GM23248 (cell line): ENCODE results near the gene NFIA.

Source experiments
- EZH2 ChIP-seq: fragments of 200-600 bp; sonication (generic); IDR thresholded peaks from 2 replicates; pipeline ENCODE4 v1.6.1; 2018; ENCODE audit warnings: antibody characterized with exemption, mild to moderate bottlenecking; ENCODE audit not compliant: insufficient read depth, poor library complexity, severe bottlenecking
- EZH2phosphoT487 ChIP-seq: fragments of 200-600 bp; sonication (generic); IDR thresholded peaks from 2 replicates; pipeline ENCODE4 v1.6.1; 2018; ENCODE audit warnings: antibody characterized with exemption, moderate library complexity, mild to moderate bottlenecking, low read depth; ENCODE audit not compliant: insufficient read depth

DNA sequence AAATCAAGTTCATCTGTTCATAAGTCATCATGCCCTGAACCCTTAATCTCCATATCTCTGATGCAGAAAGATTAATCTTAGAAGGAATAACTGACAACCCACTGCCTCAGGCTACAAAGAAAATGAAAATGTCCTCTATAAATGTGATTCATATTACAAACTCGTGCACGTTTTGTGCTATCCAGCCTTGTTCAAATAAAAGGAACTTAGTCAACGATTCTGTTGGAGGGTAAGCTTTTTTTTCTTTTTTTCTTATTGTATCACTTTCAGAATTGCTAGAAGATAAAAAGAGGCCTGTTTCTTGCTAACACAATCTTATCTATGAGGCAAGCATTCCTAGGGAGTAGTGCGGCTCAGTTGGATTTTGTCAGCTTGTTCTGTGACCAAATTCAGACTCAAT, 414.1 kb downstream of the NFIA start:
- no peak for TF ChIP-seq EZH2phosphoT487
- TF ChIP-seq EZH2: no peak
